GM13977 (cell line): Measurements from ENCODE around the gene ACAP3.

Source experiments
- DNase-seq: peaks from one replicate; pipeline ENCODE4 v3.0.0; 2012; ENCODE audit warnings: low spot score
- CTCF ChIP-seq: IDR thresholded peaks from 2 replicates; pipeline ENCODE4 v1.5.1; 2012; ENCODE audit warnings: mild to moderate bottlenecking, control low read depth; ENCODE audit not compliant: insufficient read depth; ENCODE audit errors: extremely low read depth, missing control alignments
- in situ Hi-C: fragments of 300-500 bp; cut with MboI; formaldehyde crosslinking; loops from one replicate; pipeline ENCODE4 v1.12.0; 2022; ENCODE audit warnings: low sequenced_read_pairs, low pct_unique_long_range_greater_than_20kb, mixed read lengths, inconsistent platforms; ENCODE audit not compliant: unreplicated experiment

The ACAP3 gene

GRCh38 chr1:1242461-1243265 lies 65.1 kb downstream of the ACAP3 start:
- no peak for TF ChIP-seq CTCF
- in situ Hi-C loops = no loop called here
- DNase-seq = no peak
